ENCODE results near the gene FOXP3.
"Not testable (repeated sequence)": the region's sequence is repeated elsewhere in the genome, so short reads cannot be mapped to it uniquely, and the experiment has no call there.

FOXP3 gene, protein sequence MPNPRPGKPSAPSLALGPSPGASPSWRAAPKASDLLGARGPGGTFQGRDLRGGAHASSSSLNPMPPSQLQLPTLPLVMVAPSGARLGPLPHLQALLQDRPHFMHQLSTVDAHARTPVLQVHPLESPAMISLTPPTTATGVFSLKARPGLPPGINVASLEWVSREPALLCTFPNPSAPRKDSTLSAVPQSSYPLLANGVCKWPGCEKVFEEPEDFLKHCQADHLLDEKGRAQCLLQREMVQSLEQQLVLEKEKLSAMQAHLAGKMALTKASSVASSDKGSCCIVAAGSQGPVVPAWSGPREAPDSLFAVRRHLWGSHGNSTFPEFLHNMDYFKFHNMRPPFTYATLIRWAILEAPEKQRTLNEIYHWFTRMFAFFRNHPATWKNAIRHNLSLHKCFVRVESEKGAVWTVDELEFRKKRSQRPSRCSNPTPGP

DNA sequence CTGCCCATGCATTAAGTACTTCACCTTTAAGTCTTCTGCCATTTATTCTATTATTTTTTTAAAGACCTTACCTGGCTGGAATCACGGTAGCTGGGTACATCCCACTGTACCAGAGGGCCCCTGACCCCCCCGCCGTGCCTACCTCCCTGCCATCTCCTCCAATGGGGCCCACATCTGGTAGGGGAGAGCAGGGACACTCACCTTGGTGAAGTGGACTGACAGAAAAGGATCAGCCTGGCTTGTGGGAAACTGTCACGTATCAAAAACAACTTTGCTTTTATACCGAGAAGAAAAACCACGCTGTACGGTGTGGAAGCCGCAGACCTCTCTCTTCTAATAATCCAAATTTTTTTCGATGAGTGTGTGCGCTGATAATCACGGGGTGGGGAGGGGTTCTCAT is at the start of gene FOXP3:
TSS of gene FOXP3 (minus strand) at position 251 of the 400 bp plus-strand sequence. CDS start 6,205 bp downstream, outside the sequence.
- no peak for FAIRE-seq

DNA sequence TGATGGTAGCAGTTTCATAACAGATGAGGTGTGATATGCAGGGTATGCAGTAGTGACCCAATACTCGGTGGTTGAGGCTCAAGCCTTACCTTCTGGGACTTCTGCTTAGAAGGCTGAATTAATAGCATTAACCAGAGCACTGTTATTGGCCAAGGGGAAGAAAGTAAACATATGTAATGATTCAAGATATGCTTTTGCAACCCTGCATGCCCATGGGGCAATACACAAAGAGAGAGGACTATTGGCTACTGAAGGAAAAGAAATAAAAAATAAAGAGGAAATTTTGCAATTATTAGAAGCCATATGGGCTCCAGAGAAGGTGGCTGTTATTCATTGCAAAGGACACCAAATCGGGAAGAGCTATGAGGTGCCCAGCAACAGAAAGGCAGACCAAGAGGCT is 47.7 kb upstream of the FOXP3 start:
- FAIRE-seq = no peak

DNA sequence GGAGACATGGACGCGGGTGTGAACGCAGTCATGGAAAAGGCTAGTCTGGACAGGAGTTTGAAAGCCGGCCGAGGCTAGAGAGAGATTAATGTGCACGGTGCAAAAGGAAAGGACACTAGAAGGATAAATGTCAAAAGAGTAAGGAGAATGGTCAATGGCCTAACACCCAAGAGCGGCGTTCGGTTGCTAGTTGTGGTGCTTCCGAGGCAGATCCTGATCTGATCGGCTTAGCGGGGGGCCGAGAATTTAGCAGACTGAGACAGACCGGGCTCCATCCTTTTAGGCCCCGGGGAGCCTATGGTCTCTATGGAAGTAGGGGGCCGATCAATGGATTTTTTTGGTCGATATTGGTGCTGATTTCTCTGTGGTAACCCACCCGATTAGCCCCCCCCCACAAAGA is 45.9 kb upstream of the FOXP3 start:
- no peak for FAIRE-seq

DNA sequence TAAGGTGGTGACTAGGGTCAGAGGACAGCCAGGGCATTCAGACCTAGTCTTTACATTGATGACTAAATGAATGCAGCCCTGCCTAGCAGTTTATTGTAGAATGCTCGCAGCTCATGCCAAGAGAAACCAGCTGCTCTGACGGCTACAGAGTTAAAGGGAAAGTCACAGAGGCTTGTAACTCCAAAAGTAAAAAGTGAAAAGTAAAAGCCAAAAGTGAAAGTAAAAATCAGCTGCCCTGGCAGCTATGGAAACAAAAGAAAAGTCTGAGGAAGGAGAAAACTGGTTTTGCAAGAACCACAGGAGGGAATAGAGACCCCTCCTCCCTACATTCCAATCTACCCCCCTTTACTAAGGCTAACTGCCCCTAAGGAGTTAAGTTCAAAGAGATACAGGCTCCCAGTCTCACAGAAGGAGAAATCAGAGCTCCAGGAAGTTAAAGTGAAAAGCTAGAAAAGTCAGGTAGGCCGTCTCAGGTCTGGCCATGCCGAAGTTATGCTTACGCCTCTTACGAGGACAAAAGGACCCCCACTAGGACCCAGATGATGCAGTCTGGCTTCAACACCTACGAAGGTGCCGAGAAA is 45.0 kb upstream of the FOXP3 start:
- no peak for FAIRE-seq

DNA sequence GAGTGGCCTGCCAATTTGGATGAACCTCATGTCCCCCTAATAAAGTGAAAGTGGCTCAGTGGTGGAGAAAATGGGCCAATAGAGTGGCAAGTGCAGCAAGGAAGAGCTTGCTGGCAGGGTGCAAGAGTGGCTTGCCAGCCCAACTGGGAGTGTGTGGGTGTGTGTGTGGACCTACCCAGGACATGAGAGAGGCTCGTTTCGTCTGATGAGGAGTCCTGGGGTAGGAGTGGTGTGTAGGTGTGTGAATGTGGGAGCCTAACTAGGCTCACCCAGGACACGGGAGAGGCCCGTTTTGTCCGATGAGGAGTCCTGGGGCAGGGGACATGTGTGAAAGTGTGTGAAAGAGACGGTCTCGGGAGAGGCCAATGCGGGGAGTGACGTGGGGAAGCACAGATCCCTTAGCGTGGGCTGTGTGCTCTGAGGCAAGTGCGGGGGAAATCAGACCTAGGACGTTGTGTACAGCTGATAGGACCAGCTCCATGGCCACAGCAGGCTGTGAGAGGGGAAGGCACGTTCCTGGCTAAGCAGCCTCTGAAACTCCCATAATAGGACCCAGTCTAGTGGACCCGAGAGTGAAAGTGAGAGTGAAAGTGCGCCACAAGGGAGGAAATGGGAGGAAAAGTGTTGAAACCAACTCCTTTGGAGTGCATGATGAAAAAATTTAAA is 44.2 kb upstream of the FOXP3 start:
- no peak for FAIRE-seq

DNA sequence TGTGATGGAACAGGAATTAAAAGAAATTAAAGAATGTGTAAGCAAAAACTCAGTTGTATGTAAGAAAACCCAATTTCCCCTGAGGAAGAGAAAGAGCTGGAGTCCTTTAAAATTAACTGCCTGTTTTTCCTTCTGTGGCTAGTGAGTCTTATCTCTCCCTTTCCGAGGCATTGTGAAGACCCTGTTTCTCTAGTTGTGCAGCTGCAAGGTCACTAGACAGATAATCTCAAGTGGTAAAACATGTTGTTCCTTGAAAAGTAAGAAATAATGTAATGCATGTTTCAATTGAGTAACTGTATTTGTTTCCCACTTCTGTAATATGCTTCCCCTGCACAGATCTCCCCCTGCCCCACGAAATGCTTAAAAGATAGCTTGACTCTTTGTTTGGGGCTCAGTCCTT is 43.3 kb upstream of the FOXP3 start:
- FAIRE-seq = not testable (repeated sequence)

DNA sequence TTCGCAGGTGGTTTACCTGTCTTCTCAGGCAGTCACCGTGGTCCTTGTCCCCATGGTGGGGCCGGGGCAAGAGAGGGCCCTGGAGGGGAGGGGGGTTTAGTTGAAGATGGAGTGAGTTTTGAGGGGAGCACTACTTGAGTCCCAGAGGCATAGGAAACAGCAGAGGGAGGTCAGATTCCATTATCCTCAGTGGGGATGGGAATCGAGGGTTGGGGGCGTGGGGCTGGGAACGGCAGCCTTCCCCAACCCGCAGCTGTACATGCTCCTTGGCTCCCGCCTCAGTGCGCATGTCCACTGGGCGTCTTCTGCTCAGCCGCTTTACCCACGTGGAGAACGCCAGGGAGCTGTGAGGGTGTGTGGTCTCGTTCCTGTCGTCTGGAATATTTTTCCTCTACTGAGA is 38.8 kb upstream of the FOXP3 start, which contains the start of gene GAGE10:
TSS of gene GAGE10 (plus strand) at position 301 of the 400 bp plus-strand sequence. CDS start 1,214 bp downstream, outside the sequence.
- FAIRE-seq = no peak

DNA sequence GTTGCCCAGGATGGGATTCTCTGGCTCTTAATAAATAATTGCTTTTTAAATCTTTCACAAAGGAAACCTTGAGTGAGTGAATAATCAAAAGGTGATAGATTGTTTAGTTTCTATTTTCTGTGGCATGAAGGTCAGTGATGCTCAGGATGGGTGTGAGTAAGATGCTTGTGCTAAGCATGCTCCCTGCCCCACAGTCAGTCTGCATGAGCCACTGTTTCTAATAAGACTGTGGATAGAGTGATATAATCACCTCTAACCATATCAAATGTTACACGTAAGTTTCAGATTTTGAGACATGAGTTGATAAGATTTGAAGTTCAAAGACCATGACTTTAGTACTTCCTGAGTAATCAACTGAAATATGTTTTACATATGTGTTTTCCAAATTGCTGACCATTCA is 36.2 kb upstream of the FOXP3 start:
- FAIRE-seq = no peak

DNA sequence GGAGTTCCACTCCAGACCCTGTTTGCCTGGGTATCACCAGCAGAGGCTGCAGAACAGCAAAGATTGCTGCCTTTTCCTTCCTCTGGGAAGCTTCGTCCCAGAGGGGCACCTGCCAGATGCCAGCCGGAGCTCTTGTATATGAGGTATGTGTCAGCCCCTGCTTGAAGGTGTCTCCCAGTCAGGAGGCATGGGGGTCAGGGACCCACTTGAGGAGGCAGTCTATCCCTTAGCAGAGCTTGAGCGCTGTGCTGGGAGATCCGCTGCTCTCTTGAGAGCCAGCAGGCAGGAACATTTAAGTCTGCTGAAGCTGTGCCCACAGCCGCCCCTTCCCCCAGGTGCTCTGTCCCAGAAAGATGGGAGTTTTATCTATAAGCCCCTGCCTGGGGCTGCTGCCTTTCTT is 34.8 kb upstream of the FOXP3 start:
- not testable (repeated sequence) for FAIRE-seq

DNA sequence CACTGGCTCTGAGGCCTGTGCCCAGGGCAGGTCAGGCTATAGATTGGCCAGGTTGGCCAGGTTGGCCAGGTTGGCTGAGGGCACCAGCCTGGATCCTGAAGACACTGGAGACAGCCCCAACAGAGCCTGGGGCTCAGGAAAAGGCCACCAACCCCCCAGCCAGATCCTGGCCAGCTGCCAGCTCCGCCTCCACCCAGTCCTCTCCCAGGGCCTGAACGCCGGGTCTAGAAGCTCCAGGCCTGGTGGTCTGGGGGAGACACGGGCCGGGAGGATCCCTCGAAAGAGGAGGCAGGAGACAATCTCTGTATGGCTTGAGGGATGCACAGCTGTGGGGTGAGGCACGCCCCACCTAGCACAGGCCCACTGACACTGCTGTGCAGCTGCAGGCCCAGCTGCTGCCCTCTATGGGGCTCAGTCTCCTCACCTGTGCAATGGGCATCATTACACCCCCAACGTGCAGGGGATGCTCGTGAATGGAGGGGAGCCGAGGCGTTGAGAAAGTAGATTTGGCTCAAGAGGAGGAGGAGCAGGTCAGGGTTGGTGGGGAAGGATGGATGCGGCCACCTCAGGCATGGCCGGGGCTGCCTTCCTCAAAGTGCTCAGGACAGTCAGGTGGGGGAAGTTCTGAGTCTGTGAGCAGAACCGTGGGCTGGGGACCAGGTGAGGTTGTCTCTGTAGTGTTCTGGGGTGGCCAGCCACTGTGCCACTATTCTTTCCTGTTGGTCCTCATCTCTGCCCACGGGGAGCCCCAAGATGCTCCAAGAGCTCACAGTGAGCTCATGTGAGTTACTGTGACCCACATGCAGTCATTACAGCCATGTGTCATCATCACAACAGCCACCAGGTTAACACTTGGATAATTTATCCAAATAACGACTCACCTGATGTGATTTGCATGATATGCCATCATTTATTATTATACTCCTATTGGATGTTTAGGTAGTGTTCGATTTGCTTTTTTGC is 28.2 kb upstream of the FOXP3 start:
- no peak for FAIRE-seq

DNA sequence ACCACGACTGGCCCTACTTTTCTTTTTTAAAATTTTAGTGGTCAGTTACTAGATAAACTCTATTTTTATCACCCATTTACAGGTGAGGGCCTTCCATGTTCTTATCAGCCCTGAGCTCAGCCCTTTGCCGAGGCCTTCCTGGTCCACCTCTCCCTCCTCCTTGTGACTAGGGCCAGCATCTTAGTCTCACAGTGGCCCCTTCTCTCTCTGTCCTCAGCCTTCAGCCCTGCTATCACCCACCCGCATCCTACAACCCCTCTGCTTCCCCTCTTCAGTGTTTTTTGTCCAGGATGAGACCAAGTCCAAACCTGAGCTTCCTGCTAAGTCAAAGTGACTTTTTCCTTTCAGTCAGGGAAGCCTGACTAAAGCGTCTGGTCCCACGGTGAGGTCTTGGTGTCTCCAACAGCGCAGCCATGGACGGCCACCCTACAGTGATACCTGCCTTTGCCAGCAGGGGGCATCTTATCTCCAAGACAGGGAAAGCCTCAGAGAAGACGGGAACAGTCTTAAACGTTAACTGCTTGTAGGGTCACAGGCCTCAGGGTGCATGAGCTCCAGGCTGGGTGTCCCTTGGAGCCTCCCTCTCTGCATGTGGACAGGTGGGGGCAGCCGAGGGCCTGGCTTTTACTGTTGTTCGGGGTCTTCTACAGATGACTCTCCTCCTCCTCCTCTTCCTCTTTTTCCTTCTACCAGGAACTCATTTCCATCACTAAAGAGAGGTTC is 27.3 kb upstream of the FOXP3 start:
- FAIRE-seq = no peak

DNA sequence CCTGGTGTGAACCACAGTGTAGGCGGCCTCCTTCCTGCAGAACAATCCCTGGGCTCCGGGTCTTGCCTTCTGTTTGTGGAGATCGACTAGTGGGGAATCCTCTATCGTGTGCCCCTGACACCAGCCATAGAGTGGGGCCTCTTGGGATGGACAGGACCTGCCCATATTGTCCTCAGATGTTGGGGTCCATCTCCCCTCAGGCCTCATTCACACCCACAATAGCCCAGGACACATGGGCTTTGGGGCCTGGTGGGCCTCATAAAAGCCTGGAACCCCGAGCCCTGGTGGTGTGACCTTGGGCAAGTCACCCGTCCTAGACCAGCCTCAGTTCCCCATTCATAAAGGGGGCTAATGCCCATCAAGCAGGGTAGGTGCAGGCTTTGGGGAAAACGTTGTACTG is 25.7 kb upstream of the FOXP3 start:
- no peak for FAIRE-seq

DNA sequence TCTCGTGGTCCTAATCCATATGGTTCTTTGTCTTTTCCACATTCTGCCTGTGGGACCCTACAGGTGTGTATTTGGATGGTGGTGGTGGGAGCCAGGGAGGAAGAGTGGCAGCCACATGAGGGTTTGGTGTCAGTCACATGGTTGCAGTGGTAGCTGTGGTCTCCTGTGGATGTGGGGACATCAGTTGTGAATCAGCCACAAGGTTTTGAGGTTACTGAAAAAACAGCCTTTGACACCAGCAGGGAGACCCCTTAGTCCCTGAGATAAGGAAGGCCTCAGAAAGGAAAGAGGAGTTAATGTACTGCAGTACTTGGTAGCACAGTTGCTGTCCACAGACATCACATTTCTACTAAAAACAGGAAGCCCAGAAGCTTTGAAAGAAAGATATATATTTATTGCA is 23.2 kb upstream of the FOXP3 start:
- no peak for FAIRE-seq

DNA sequence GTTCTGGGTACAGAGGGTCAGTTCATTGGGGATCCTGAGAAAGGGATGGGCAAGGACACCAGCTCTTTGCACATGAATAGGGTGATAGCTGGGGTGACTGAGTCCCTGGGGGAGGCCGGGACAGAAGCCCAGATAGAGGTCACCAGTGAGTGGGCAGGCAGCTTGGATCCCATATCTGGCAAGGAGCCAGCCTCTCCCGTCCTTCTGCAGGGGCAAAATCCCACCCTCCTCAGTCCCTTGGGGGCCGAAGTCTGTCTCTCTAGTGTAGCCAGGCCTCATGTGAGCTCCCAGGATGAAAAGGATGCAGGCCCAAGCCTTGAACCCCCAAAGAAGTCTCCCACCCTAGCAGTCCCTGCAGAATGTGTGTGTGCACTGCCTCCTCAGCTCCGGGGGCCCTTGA is 22.1 kb upstream of the FOXP3 start:
- FAIRE-seq = no peak

DNA sequence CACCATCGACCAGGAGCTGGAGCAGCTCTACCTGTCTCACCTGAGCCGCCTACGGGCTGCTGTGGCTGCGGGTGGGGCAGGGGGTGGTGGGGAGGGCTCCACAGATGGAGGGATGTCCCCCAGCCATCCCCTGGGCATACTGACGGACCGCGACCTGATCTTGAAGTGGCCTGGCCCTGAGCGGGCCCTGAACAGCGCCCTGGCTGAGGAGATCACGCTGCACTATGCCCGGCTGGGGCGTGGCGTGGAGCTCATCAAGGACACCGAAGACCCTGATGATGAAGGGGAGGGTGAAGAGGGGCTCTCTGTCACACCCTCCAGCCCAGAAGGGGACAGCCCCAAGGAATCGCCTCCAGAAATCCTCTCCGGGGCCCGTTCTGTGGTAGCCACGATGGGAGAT is 21.6 kb upstream of the FOXP3 start:
- no peak for FAIRE-seq

DNA sequence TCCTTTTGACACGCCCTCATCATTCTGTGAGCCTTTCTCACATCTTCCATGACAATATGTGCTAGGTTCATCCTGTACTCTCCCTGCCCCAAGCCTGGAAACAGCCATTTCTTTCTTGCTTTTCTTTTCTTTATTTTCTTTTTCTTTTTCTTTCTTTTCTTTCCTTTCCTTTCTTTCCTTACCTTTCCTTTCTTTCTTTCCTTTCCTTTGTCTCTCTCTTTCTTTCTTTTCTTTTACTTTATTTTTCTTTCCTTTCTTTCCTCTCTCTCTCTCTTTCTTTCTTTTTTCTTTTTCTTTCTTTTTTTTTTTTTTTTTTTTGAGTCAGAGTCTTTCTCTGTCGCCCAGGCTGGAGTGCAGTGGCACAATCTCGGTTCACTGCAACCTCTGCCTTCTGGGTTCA is 19.7 kb upstream of the FOXP3 start:
- no peak for FAIRE-seq

DNA sequence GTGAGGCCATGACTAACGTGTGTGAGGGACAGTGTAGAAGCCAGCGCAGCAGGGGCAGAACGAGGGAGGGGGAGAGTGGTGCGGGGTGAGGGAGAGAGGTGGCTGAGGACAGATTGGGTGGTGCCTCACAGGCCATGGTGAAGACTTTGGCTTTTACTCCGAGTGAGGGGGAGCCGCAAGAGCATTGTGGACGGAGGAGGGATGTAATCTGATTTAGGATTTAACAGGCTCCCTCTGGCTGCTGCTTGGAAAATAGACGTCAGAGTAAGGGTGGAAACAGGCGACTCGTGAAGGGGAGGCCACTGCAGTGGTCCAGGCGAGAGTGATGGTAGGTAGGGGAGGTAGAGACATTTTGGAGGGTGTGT is 18.1 kb upstream of the FOXP3 start:
- FAIRE-seq = no peak

DNA sequence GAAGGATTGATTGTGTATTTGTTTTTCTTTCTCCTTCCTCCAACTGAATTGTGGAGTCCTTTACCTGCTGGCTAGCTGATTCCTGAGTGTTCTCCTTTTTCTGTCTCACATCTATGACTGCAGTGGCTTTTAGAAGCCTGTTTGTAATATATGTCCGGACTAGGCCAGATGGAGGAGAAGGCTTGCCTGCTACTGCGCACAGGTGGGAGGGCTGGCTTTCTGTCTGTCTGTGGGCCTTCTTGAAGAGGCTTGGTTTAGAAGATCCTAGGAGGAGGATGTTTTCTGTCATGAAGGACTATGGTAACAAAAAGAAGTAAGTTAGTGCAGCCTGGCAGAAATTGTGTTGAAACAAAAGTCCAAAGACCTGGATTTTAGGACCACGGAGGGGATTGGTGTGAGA is 13.6 kb upstream of the FOXP3 start:
- FAIRE-seq = no peak

DNA sequence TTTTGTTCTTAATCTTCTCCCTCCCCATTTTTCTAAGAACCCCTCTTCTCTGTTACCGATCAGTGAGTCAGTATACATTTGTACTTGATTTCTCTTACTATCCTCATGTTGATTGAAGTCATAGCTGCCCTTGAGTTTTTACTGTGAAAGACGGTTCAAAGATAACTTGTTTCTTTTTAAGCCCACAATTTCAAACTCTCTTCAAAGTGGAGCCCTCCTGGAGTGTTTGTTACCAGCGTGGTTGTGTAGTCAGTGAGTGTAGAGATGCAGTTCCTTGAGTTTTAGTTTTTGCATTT is 13.0 kb upstream of the FOXP3 start:
- no peak for FAIRE-seq

DNA sequence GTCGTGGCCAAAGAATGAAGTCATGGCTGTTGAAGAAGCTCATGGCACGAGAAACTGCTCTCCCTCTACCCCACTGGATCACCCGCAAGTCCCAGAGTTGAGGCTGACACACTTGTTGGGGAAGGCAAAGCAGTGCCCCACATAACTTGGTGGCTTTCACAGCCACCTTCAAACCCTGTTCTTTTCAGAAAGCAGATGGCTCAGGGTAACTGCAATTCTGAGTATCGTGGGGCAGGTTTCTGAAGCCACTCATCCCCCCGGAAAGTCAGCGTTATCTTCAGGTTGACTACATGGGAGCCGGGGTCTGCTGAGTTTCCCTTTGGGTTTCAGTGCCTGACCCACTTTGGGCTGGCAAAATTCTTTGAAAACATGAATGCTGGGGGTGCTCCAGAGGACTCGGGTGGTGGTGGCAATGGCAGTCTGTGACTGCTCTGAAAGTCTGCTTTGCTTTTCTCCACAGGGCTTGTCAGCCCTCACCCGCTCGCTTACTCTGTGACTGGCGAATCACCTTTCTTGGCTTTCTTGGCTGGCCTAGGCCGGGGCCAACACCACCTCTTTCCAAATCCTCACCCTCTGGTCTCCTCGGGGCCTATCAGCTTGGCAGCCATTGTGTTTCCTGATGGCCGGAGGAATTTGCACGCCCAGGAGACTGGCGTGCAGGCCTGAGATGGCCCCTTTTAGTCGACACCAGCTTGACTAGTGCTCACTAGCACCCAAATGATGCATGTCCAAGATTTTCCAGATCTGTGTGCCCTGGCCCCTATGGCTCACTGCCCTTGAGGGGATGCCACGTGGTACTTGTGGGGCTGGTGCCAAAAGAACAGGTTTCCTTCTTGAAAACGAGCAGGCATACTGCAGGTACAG is 12.4 kb upstream of the FOXP3 start:
- no peak for FAIRE-seq

DNA sequence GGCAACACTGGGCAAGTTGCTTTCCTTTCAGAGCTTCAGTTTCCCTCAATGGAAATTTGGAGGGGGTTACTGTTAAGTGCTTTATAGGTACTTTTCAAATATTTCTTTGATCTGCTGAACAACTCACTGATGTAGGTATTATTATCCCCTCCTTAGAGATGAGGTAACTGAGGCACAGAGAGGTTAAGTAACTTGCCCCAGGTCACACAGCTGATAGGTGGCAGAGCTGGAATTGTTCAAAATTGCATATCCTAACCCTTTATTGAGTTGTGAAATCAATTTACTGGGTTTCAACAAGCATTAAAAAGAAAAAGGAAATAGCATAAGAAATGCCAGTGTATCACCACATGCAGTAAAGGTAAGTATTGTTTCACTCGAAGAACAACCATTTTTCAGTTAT is 11.7 kb upstream of the FOXP3 start:
- FAIRE-seq = no peak

All from TTC549 (cell line).